Liver (tissue), 3 donors: ENCODE measurements around the gene SLIT1.

Experiments used
- EGR1 ChIP-seq, 2 donors: IDR thresholded peaks; 2 replicates each; pipeline ENCODE4 v1.6.1; 2016 to 2018; ENCODE audit warnings: antibody characterized with exemption in 2 of 2, low read depth in 2 of 2
- FOXA1 ChIP-seq: IDR thresholded peaks from 2 replicates; pipeline ENCODE4 v1.6.1; 2016; ENCODE audit warnings: antibody characterized with exemption
- GABPA ChIP-seq, 2 donors: IDR thresholded peaks in 1 of 2; conservative IDR thresholded peaks in 1 of 2; 2 replicates each; pipeline ENCODE4 v1.6.1; 2016; ENCODE audit warnings: antibody characterized with exemption in 2 of 2, mild to moderate bottlenecking in 1 of 2, moderate library complexity in 1 of 2
- JUND ChIP-seq, 2 donors: IDR thresholded peaks; 2 replicates each; pipeline ENCODE4 v1.6.1; 2016; ENCODE audit warnings: antibody characterized with exemption in 2 of 2
- RAD21 ChIP-seq, 2 donors: IDR thresholded peaks; 2 replicates each; pipeline ENCODE4 v1.6.1; 2016; ENCODE audit warnings: antibody characterized with exemption in 2 of 2, mild to moderate bottlenecking in 2 of 2
- SP1 ChIP-seq: IDR thresholded peaks from 2 replicates; pipeline ENCODE4 v1.6.1; 2018; ENCODE audit warnings: antibody characterized with exemption, mild to moderate bottlenecking
- TAF1 ChIP-seq: conservative IDR thresholded peaks from 2 replicates; pipeline ENCODE4 v1.6.1; 2016; ENCODE audit warnings: antibody characterized with exemption, mild to moderate bottlenecking
- YY1 ChIP-seq: IDR thresholded peaks from 2 replicates; pipeline ENCODE4 v1.6.1; 2016; ENCODE audit warnings: antibody characterized with exemption, mild to moderate bottlenecking
- TF ChIP-seq, protein P1 (sequence below): IDR thresholded peaks from 2 replicates; pipeline ENCODE4 v1.6.1; 2016; ENCODE audit warnings: antibody characterized with exemption, mild to moderate bottlenecking
- TF ChIP-seq, protein P2 (sequence below): fragments of 150-350 bp; IDR thresholded peaks from 2 replicates; pipeline ENCODE4 v1.5.1; 2017; ENCODE audit warnings: improper control_type of control experiment, low read depth, low read length; ENCODE audit not compliant: missing input control
- TF ChIP-seq, protein P3 (sequence below): IDR thresholded peaks from 2 replicates; pipeline ENCODE4 v1.6.1; 2016; ENCODE audit warnings: antibody characterized with exemption
- TF ChIP-seq, protein P4 (sequence below): IDR thresholded peaks from 2 replicates; pipeline ENCODE4 v1.6.1; 2016; ENCODE audit warnings: antibody characterized with exemption
- TF ChIP-seq, protein P5 (sequence below): IDR thresholded peaks from 2 replicates; pipeline ENCODE4 v1.6.1; 2016; ENCODE audit warnings: antibody characterized with exemption
- donor health status: healthy.
- donor health status: healthy.

DNA sequence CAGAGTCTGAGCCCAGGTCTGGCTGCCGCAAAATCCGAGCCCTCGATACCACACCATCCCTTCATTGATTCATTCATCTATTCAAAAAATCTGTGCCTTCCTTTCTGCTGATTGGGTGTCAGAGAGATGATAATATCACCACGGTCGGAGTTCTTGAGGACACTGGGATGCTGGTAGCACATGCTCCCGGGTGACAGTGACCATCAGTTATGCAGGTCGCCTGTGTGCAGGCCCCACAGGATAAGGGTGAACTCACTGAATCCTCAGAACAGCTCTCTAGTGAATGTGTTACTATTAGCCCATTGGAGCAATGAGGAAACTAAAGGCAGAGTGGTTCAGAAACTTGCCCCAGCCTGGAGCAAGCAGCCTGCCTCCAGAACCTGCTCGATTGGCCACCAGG is 145.1 kb downstream of the SLIT1 start:
- TF ChIP-seq, protein P1, sequence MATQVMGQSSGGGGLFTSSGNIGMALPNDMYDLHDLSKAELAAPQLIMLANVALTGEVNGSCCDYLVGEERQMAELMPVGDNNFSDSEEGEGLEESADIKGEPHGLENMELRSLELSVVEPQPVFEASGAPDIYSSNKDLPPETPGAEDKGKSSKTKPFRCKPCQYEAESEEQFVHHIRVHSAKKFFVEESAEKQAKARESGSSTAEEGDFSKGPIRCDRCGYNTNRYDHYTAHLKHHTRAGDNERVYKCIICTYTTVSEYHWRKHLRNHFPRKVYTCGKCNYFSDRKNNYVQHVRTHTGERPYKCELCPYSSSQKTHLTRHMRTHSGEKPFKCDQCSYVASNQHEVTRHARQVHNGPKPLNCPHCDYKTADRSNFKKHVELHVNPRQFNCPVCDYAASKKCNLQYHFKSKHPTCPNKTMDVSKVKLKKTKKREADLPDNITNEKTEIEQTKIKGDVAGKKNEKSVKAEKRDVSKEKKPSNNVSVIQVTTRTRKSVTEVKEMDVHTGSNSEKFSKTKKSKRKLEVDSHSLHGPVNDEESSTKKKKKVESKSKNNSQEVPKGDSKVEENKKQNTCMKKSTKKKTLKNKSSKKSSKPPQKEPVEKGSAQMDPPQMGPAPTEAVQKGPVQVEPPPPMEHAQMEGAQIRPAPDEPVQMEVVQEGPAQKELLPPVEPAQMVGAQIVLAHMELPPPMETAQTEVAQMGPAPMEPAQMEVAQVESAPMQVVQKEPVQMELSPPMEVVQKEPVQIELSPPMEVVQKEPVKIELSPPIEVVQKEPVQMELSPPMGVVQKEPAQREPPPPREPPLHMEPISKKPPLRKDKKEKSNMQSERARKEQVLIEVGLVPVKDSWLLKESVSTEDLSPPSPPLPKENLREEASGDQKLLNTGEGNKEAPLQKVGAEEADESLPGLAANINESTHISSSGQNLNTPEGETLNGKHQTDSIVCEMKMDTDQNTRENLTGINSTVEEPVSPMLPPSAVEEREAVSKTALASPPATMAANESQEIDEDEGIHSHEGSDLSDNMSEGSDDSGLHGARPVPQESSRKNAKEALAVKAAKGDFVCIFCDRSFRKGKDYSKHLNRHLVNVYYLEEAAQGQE: no peak
- TF ChIP-seq, protein P2, sequence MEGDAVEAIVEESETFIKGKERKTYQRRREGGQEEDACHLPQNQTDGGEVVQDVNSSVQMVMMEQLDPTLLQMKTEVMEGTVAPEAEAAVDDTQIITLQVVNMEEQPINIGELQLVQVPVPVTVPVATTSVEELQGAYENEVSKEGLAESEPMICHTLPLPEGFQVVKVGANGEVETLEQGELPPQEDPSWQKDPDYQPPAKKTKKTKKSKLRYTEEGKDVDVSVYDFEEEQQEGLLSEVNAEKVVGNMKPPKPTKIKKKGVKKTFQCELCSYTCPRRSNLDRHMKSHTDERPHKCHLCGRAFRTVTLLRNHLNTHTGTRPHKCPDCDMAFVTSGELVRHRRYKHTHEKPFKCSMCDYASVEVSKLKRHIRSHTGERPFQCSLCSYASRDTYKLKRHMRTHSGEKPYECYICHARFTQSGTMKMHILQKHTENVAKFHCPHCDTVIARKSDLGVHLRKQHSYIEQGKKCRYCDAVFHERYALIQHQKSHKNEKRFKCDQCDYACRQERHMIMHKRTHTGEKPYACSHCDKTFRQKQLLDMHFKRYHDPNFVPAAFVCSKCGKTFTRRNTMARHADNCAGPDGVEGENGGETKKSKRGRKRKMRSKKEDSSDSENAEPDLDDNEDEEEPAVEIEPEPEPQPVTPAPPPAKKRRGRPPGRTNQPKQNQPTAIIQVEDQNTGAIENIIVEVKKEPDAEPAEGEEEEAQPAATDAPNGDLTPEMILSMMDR: no peak
- TF ChIP-seq, protein P3, sequence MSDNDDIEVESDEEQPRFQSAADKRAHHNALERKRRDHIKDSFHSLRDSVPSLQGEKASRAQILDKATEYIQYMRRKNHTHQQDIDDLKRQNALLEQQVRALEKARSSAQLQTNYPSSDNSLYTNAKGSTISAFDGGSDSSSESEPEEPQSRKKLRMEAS: no peak
- TF ChIP-seq JUND (IDR thresholded peaks at IDR 0.05) (no peak), TAF1 (no peak), RAD21 (IDR thresholded peaks at IDR 0.05) (no peak), YY1 (no peak), SP1 (no peak), GABPA (IDR thresholded peaks at IDR 0.05 in 1 of 2, conservative IDR thresholded peaks at IDR 0.05 in 1 of 2) (no peak), EGR1 (IDR thresholded peaks at IDR 0.05; ENCODE audit: low read depth in 2 of 2) (no peak), FOXA1 (no peak)
- TF ChIP-seq, protein P4, sequence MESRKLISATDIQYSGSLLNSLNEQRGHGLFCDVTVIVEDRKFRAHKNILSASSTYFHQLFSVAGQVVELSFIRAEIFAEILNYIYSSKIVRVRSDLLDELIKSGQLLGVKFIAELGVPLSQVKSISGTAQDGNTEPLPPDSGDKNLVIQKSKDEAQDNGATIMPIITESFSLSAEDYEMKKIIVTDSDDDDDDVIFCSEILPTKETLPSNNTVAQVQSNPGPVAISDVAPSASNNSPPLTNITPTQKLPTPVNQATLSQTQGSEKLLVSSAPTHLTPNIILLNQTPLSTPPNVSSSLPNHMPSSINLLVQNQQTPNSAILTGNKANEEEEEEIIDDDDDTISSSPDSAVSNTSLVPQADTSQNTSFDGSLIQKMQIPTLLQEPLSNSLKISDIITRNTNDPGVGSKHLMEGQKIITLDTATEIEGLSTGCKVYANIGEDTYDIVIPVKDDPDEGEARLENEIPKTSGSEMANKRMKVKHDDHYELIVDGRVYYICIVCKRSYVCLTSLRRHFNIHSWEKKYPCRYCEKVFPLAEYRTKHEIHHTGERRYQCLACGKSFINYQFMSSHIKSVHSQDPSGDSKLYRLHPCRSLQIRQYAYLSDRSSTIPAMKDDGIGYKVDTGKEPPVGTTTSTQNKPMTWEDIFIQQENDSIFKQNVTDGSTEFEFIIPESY: no peak
- TF ChIP-seq, protein P5, sequence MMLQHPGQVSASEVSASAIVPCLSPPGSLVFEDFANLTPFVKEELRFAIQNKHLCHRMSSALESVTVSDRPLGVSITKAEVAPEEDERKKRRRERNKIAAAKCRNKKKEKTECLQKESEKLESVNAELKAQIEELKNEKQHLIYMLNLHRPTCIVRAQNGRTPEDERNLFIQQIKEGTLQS: no peak
